NCI-H146 treated with DMSO at 0.1 percent for 48 hours (cell line): Measurements from ENCODE around the gene CREB5.
A peak's percentile ranks its signal among the peaks of the same experiment; 100 is the strongest.

Experiments used
- DNase-seq: peaks from one replicate; lab custom pipeline; 2025; ENCODE audit not compliant: unreplicated experiment; lab: John Stamatoyannopoulos, UW

Gene CREB5

GRCh38 chr7:28474640-28475039 is 62.3 kb downstream of the CREB5 start:
- no peak for DNase-seq

- no peak for DNase-seq
These were observed 64.7 kb downstream of the CREB5 start for GRCh38 chr7:28477041-28477442.

GRCh38 chr7:28478656-28479055 is 66.3 kb downstream of the CREB5 start:
- DNase-seq, result peak; percentile 29

- no peak for DNase-seq
These were observed 67.2 kb downstream of the CREB5 start for GRCh38 chr7:28479507-28479947.

- no peak for DNase-seq
These were observed 68.3 kb downstream of the CREB5 start for GRCh38 chr7:28480595-28480994.

- no peak for DNase-seq
These were observed 69.0 kb downstream of the CREB5 start for GRCh38 chr7:28481091-28481926.

GRCh38 chr7:28483112-28483511 is 70.8 kb downstream of the CREB5 start:
- no peak for DNase-seq

- no peak for DNase-seq
These were observed 71.7 kb downstream of the CREB5 start for GRCh38 chr7:28483908-28484605.

- DNase-seq, result no peak
These were observed 72.3 kb downstream of the CREB5 start for GRCh38 chr7:28484606-28484935.

- DNase-seq, result no peak
These were observed 75.2 kb downstream of the CREB5 start for GRCh38 chr7:28487487-28487886.

GRCh38 chr7:28488061-28488791 is 75.9 kb downstream of the CREB5 start:
- no peak for DNase-seq

- DNase-seq, result no peak
These were observed 78.5 kb downstream of the CREB5 start for GRCh38 chr7:28490831-28491230.

- DNase-seq, result no peak
These were observed 81.2 kb downstream of the CREB5 start for GRCh38 chr7:28493477-28493876.

GRCh38 chr7:28497009-28497408 is 84.7 kb downstream of the CREB5 start:
- no peak for DNase-seq

GRCh38 chr7:28498636-28499035 is 86.3 kb downstream of the CREB5 start:
- DNase-seq, result no peak

- DNase-seq, result no peak
These were observed 87.8 kb downstream of the CREB5 start for GRCh38 chr7:28500138-28500537.

- no peak for DNase-seq
These were observed 90.1 kb downstream of the CREB5 start for GRCh38 chr7:28502408-28502807.

- DNase-seq, result no peak
These were observed 91.1 kb downstream of the CREB5 start for GRCh38 chr7:28503396-28503795.

- DNase-seq, result no peak
These were observed 92.7 kb downstream of the CREB5 start for GRCh38 chr7:28505014-28505413.

- no peak for DNase-seq
These were observed 93.5 kb downstream of the CREB5 start for GRCh38 chr7:28505867-28506266.

GRCh38 chr7:28507525-28508282 is 95.4 kb downstream of the CREB5 start:
- no peak for DNase-seq
